GM12878 (cell line): ENCODE measurements around the gene CD9. TPM values are rescaled to one million over a fixed set of nuclear protein-coding genes. Genes with fewer than 3 reads are reported as not detected.

Experiments used
- ATAC-seq: fragments of 200-7000 bp; cut with Tn5 transposase; 3 replicates; pipeline ENCODE4 v1.9.1; 2020; ENCODE audit warnings: mild to moderate bottlenecking, moderate library complexity
- BruUV-seq: library from RNA; stranded (reverse); fragments of 400-500 nt; replicated peaks from 2 replicates; lab custom pipeline; 2021; lab: Mats Ljungman, UMichigan
- CTCF ChIA-PET: fragments of 300-600 bp; sonication (Branson Sonifier 250); formaldehyde crosslinking; extraction: SDS; loops from one replicate; lab custom pipeline; 2021; ENCODE audit warnings: inconsistent platforms; lab: Yijun Ruan, JAX
- POLR2A ChIA-PET: fragments of 350-600 bp; formaldehyde crosslinking; extraction: SDS; loops from one replicate; lab custom pipeline; 2021; ENCODE audit warnings: inconsistent platforms; lab: Charles Lee
- RAD21 ChIA-PET: fragments of 300-600 bp; sonication (Branson Sonifier 250); formaldehyde crosslinking; loops from one replicate; lab custom pipeline; 2023; ENCODE audit warnings: antibody characterized with exemption; ENCODE audit not compliant: unreplicated experiment; lab: Charles Lee
- SMC1A ChIA-PET: fragments of 300-600 bp; sonication (Branson Sonifier 250); formaldehyde crosslinking; loops from one replicate; lab custom pipeline; 2023; ENCODE audit not compliant: unreplicated experiment, uncharacterized antibody; lab: Charles Lee
- DNase-seq: peaks from one replicate; pipeline ENCODE4 v3.0.0-alpha.2; 2011; ENCODE audit warnings: low read depth, low spot score
- FAIRE-seq: peaks from 3 replicates; lab custom pipeline; 2011; peaks lifted over from hg19 to GRCh38; lab: Jason Lieb, UNC
- H2AFZ ChIP-seq: 2 replicates; pipeline ENCODE4 v1.6.0; 2011; ENCODE audit warnings: low read depth, low read length, control low read depth; ENCODE audit not compliant: control insufficient read depth
- H3K27ac ChIP-seq: 2 replicates; pipeline ENCODE4 v1.5.1; 2011; ENCODE audit warnings: control low read depth; ENCODE audit not compliant: control insufficient read depth, insufficient read depth
- H3K27me3 ChIP-seq, 2 experiments: replicated peaks in 1 of 2; 2 replicates each; pipeline versions ENCODE4 v1.6.0 to v1.6.1; 2011; ENCODE audit warnings: low read length in 1 of 2; ENCODE audit not compliant: control insufficient read depth in 2 of 2, insufficient read depth in 2 of 2
- H3K36me3 ChIP-seq, 2 experiments: 2 replicates each; pipeline ENCODE4 v1.5.1; 2011; ENCODE audit warnings: low read length in 1 of 2; ENCODE audit not compliant: control insufficient read depth in 2 of 2, insufficient read depth in 2 of 2
- H3K4me1 ChIP-seq: 2 replicates; pipeline ENCODE4 v1.6.1; 2011; ENCODE audit warnings: mild to moderate bottlenecking, low read length, moderate library complexity, mixed read lengths; ENCODE audit not compliant: control insufficient read depth, insufficient read depth
- H3K4me2 ChIP-seq: 2 replicates; pipeline ENCODE4 v1.6.0; 2011; ENCODE audit warnings: control low read depth; ENCODE audit not compliant: control insufficient read depth, insufficient read depth
- H3K4me3 ChIP-seq: fragments of 200-600 bp; sonication (generic); 2 replicates; pipeline ENCODE4 v1.5.1; 2016
- H3K79me2 ChIP-seq: 2 replicates; pipeline ENCODE4 v1.6.0; 2011; ENCODE audit warnings: low read length; ENCODE audit not compliant: control insufficient read depth, insufficient read depth
- H3K9ac ChIP-seq: 2 replicates; pipeline ENCODE4 v1.8.0; 2011; ENCODE audit warnings: low read length, control low read depth, mixed read lengths; ENCODE audit not compliant: control insufficient read depth, insufficient read depth
- H3K9me3 ChIP-seq: replicated peaks from 3 replicates; pipeline ENCODE4 v1.5.1; 2011; ENCODE audit warnings: mild to moderate bottlenecking, low read length; ENCODE audit not compliant: control insufficient read depth, insufficient read depth
- H4K20me1 ChIP-seq: 2 replicates; pipeline ENCODE4 v1.6.0; 2011; ENCODE audit not compliant: control insufficient read depth, insufficient read depth
- CBX3 ChIP-seq: fragments of 200-600 bp; sonication (generic); IDR thresholded peaks from 2 replicates; pipeline ENCODE4 v1.6.1; 2016; ENCODE audit warnings: low read depth, borderline replicate concordance
- FOXK2 ChIP-seq: fragments of 450-650 bp; IDR thresholded peaks from 2 replicates; pipeline ENCODE4 v1.6.1; 2017; ENCODE audit warnings: mild to moderate bottlenecking, moderate library complexity
- GATAD2B ChIP-seq: fragments of 450-650 bp; conservative IDR thresholded peaks from 2 replicates; pipeline ENCODE4 v1.6.1; 2017; ENCODE audit warnings: low read depth, mild to moderate bottlenecking, moderate library complexity
- MEF2A ChIP-seq: IDR thresholded peaks from 2 replicates; pipeline ENCODE4 v1.6.1; 2011; ENCODE audit warnings: low read depth, mild to moderate bottlenecking, low read length, moderate library complexity; ENCODE audit not compliant: insufficient read depth
- NKRF ChIP-seq: fragments of 450-650 bp; conservative IDR thresholded peaks from 2 replicates; pipeline ENCODE4 v1.6.1; 2017; ENCODE audit warnings: mild to moderate bottlenecking, moderate library complexity
- SKIL ChIP-seq: fragments of 450-650 bp; IDR thresholded peaks from 2 replicates; pipeline ENCODE4 v1.6.1; 2017; ENCODE audit warnings: mild to moderate bottlenecking, low read depth, inconsistent platforms; ENCODE audit not compliant: poor library complexity, severe bottlenecking
- SMC3 ChIP-seq: IDR thresholded peaks from 2 replicates; pipeline ENCODE4 v1.6.1; 2011; ENCODE audit warnings: low read length, improper control_type of control experiment, borderline replicate concordance
- WGBS: methylation state at CpG from one replicate; pipeline ENCODE4 v1.1.6; 2016; ENCODE audit warnings: low lambda C conversion rate; ENCODE audit not compliant: insufficient replicate concordance, insufficient coverage; ENCODE audit errors: missing lambda C conversion rate; 5-methylcytosine and 5-hydroxymethylcytosine counted together
- in situ Hi-C: fragments of 300-500 bp; cut with MboI; formaldehyde crosslinking; loops from 9 replicates; pipeline ENCODE4 v1.14.3; 2018; ENCODE audit warnings: mixed read lengths
- intact Hi-C: fragments of 100-400 bp; cut with micrococcal nuclease; formaldehyde crosslinking; loops from one replicate; pipeline ENCODE4 v1.14.2; 2022; ENCODE audit not compliant: unreplicated experiment
- polyA plus RNA-seq, 11 experiments: library from polyadenylated mRNA; depleted of rRNA in 4 of 11; unstranded in 6 of 11; stranded (reverse) in 5 of 11; fragments of >200 nt; fragmentation: Nextera tagmentation in 4 of 11; fragmentation: Illumina TruSeq in 1 of 11; extraction: Ambion mirVana in 4 of 11; extraction: Trizol in 1 of 11; gene quantifications; 1 replicate in 1 of 11; 2 replicates in 10 of 11; pipeline versions ENCODE4 v1.2.1 to v1.2.3, GENCODE V29; 2011 to 2016; ENCODE audit warnings: inconsistent platforms in 2 of 11, missing spikeins in 2 of 11, low read depth in 1 of 11
- total RNA-seq, 4 experiments: library from RNA; depleted of rRNA in 3 of 4; stranded (reverse); fragments of >200 nt in 3 of 4; fragmentation: Illumina TruSeq in 1 of 4; extraction: Trizol in 1 of 4; gene quantifications; 2 replicates each; pipeline versions ENCODE4 v1.2.1 to v1.2.3, GENCODE V29; 2013 to 2021

CD9 gene
- total and polyA plus RNA-seq, 10 of the 15 experiments (the other 5 are each of a cell fraction or from before 2014, with no cell fraction given), result 4.8 to 29.9 (median 9.7) TPM

- no peaks in the 10 kb centered on the region for H3K79me2 ChIP-seq
- CTCF ChIA-PET, result interaction anchor here (1.0 to 1.2 kb wide), 2 partner anchors 10 to 15 kb away, joined by 4 to 5 read pairs; no protein-coding TSS in a partner anchor
Measured at GRCh38 chr12:6219980-6220379, 19.8 kb downstream of the CD9 start.

More at GRCh38 chr12:6219980-6220379, 19.8 kb downstream of the CD9 start:
- DNase-seq, result no peak
- H3K4me3 ChIP-seq, result no peak overlapping the region
- TF ChIP-seq CBX3 (no peak), GATAD2B (no peak), SMC3 (no peak), MEF2A (no peak), FOXK2 (no peak), SKIL (no peak), NKRF (no peak)
- TF ChIP-seq, all 136 proteins: peak for 0
- SMC1A ChIA-PET, result interaction anchor here (1.2 to 5.0 kb wide), 4 partner anchors 8 to 17 kb away, joined by 3 to 20 read pairs (median 6); no protein-coding TSS in a partner anchor
- in situ Hi-C loops, result no loop called here
- H3K4me1 ChIP-seq, result no peaks in the 10 kb centered on the region
- ATAC-seq (no peak), FAIRE-seq (no peak)
- RAD21 ChIA-PET, result interaction anchor here (1.5 kb wide), 1 partner anchor 58 kb away, joined by 3 read pairs; no protein-coding TSS in a partner anchor
- H2AFZ ChIP-seq, result no peak overlapping the region
- WGBS, result 29% methylated on average over 6 of the region's 6 CpGs
- no peaks in the 10 kb centered on the region for H3K36me3 ChIP-seq
- no peaks in the 10 kb centered on the region for H4K20me1 ChIP-seq
- no peak overlapping the region for H3K4me2 ChIP-seq
- intact Hi-C loops, result no loop called here
- no TSS peak for BruUV-seq
- H3K9ac ChIP-seq, result no peak overlapping the region
- H3K27ac ChIP-seq, result no peak overlapping the region
- POLR2A ChIA-PET, result interaction anchor here (1.6 kb wide), 1 partner anchor 9 kb away, joined by 4 read pairs; no protein-coding TSS in a partner anchor
- H3K27me3 ChIP-seq, result no peaks in the 10 kb centered on the region
- H3K9me3 ChIP-seq, result no peaks in the 10 kb centered on the region
